ENCODE data around the gene SOX13. TPM values are rescaled to one million over a fixed set of nuclear protein-coding genes. Genes with fewer than 3 reads are reported as not detected.
A peak's percentile ranks its signal among the peaks of the same experiment; 100 is the strongest.

SOX13 gene
- total RNA-seq, 4 donors from 2014 or later: 15.7 to 139 (median 37.9) TPM

GRCh38 chr1:204075890-204076846, 3.3 kb downstream of the SOX13 start:
- TF ChIP-seq POLR2A (IDR thresholded peaks at IDR 0.05) (no peak), CTCF (IDR thresholded peaks at IDR 0.05) (no peak)
- Histone ChIP-seq H3K9me3 (no peaks in the 10 kb centered on the region), H3K4me3 (peak overlapping the region; percentile 75 to 87), H3K4me1 (peaks cover 13 to 30% of the 10 kb centered on the region in 2 donors), H3K27ac (peak overlapping the region; percentile 94 to 99), H3K27me3 (no peaks in the 10 kb centered on the region), H3K36me3 (no peaks in the 10 kb centered on the region)
- intact Hi-C loops (cut with DNase I; ENCODE audit: low total_unique reads): no loop called here
- DNase-seq: no peak

GRCh38 chr1:204076891-204077290, 4.0 kb downstream of the SOX13 start:
- intact Hi-C loops (cut with DNase I; ENCODE audit: low total_unique reads): no loop called here

GRCh38 chr1:204077979-204078696, 5.2 kb downstream of the SOX13 start:
- peak overlapping the region; percentile 5 to 6 for H3K4me3 ChIP-seq

More at GRCh38 chr1:204076891-204077290, 4.0 kb downstream of the SOX13 start:
- Histone ChIP-seq H3K27ac (peak overlapping the region; percentile 94 to 99), H3K4me1 (peaks cover 13 to 36% of the 10 kb centered on the region in 2 donors), H3K36me3 (no peaks in the 10 kb centered on the region), H3K4me3 (no peak overlapping the region), H3K27me3 (no peaks in the 10 kb centered on the region), H3K9me3 (no peaks in the 10 kb centered on the region)
- no peak for TF ChIP-seq POLR2A (IDR thresholded peaks at IDR 0.05)
- TF ChIP-seq CTCF (IDR thresholded peaks at IDR 0.05): no peak
- no peak for DNase-seq

GRCh38 chr1:204079608-204079999, 6.7 kb downstream of the SOX13 start:
- H3K27ac ChIP-seq: peak overlapping the region; percentile 94 to 99
- H3K9me3 ChIP-seq: no peaks in the 10 kb centered on the region
- TF ChIP-seq POLR2A (IDR thresholded peaks at IDR 0.05) (no peak), CTCF (IDR thresholded peaks at IDR 0.05) (no peak)
- no peak overlapping the region for H3K4me3 ChIP-seq
- H3K4me1 ChIP-seq: peaks cover 24 to 61% of the 10 kb centered on the region in 2 donors
- no peak for DNase-seq
- intact Hi-C loops (cut with DNase I; ENCODE audit: low total_unique reads): no loop called here
- H3K27me3 ChIP-seq: no peaks in the 10 kb centered on the region
- no peaks in the 10 kb centered on the region for H3K36me3 ChIP-seq

More at GRCh38 chr1:204077979-204078696, 5.2 kb downstream of the SOX13 start:
- H3K27me3 ChIP-seq: no peaks in the 10 kb centered on the region
- intact Hi-C loops (cut with DNase I; ENCODE audit: low total_unique reads): no loop called here
- H3K36me3 ChIP-seq: no peaks in the 10 kb centered on the region
- H3K4me1 ChIP-seq: peaks cover 13 to 47% of the 10 kb centered on the region in 2 donors
- no peak for DNase-seq
- no peaks in the 10 kb centered on the region for H3K9me3 ChIP-seq
- peak overlapping the region; percentile 94 to 99 for H3K27ac ChIP-seq
- TF ChIP-seq CTCF (IDR thresholded peaks at IDR 0.05) (no peak), POLR2A (IDR thresholded peaks at IDR 0.05) (no peak)

All from uterus (tissue), 4 donors.